CD4-positive, alpha-beta T cell treated with Interleukin-15 for 1 hour (primary cell): Measurements from ENCODE around the gene IDI2.

Experiments
- DNase-seq: peaks from one replicate; pipeline ENCODE4 v3.0.0-alpha.2; 2020

IDI2 gene

GRCh38 chr10:976316-976715 lies 49.3 kb downstream of the IDI2 start:
- no peak for DNase-seq

- no peak for DNase-seq
These were observed 50.9 kb downstream of the IDI2 start for GRCh38 chr10:974785-975074.

DNA sequence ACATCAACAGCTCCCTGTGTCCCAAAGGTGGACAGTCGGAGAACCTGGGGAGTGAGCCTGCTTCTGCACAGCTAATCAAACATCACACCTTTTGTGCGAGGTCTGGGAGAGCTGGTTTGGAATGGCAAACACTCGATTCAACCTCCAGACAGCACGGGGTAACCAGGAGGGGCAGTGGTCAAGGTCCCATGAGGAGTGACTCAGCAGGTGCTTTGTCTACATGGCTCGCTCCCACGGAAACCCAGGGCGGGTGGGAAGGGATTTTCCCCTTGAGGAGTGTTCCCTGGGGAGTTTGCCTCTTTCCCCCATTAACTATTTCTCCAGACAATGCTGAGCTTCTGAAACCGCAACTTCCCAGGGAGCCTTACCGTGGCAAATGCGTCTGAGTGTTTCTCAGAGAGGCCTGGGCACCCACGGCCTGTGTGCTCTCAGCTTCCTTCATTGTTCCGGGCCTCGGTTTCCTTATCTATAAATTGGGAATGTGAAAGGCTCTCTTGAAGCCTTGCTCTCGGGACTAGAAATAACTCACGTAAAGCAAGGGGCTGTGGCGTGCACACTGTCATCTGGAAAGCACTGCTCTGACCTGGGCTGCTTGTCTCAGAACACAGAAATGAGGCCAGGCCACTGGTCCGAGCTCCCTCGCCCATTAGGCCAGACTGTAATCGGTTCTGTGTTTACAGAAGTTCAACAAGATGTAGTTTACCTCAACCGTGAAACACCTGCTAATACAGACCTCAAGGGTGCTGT lies 51.4 kb downstream of the IDI2 start:
- DNase-seq: no peak

DNA sequence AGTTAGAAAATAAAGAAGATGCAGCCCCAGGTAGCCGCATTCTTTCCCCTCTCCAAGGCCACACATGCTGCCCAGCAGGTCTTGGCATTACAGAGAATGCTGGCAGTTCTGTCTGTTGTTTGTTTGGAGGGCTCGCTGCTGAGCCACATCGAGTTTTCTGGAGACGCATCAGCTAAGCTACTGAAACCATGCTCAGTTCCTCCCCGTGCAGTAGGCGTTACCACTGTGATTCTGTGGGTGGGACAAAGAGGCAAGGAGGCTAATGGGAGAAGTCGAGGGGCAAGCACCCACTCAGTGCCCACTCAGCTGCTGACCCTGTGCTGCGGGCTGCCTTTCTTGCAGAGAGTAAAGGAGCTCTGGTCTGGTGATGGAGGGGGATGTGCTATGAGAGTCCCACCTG lies 52.9 kb downstream of the IDI2 start:
- no peak for DNase-seq

DNA sequence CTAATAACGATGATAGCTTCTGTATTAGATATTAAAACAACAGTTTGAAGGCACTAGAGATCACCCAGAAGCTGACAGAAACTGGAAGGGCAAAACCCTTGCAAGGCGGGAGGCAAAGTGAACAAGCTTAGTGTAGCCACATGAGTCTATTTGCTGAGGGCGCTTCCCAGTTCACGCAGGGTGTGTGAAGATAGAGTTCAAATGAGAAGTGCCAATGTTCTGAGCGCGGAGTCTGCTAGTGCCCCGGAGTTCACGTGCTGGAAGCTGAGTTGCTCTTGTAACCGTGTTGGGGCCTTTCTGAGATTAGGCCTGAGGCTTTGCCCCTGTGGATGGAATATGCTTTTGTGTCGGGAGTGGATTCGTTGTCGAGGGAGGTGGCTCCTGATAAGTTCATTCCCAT lies 54.0 kb downstream of the IDI2 start:
- DNase-seq: no peak

DNA sequence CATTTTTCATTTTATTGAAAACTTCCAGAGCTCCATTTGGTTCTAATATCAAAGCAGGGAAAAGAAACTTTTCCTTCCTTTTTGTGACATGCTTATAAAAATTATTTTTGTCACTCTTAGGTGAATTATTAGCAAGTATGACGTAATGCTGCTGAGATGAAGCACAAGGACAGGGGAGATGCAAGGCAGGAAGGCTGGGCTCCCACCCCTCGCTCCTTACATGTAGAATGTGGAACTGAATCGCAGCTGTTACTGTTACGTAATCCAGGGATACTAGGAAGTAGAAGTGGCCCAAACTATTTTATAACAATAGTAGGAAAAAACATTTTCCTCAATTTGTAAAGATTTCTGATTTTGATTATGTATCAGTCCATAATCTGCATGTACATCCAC lies 54.5 kb downstream of the IDI2 start:
- DNase-seq: no peak

GRCh38 chr10:970311-971149 lies 55.1 kb downstream of the IDI2 start:
- no peak for DNase-seq

DNA sequence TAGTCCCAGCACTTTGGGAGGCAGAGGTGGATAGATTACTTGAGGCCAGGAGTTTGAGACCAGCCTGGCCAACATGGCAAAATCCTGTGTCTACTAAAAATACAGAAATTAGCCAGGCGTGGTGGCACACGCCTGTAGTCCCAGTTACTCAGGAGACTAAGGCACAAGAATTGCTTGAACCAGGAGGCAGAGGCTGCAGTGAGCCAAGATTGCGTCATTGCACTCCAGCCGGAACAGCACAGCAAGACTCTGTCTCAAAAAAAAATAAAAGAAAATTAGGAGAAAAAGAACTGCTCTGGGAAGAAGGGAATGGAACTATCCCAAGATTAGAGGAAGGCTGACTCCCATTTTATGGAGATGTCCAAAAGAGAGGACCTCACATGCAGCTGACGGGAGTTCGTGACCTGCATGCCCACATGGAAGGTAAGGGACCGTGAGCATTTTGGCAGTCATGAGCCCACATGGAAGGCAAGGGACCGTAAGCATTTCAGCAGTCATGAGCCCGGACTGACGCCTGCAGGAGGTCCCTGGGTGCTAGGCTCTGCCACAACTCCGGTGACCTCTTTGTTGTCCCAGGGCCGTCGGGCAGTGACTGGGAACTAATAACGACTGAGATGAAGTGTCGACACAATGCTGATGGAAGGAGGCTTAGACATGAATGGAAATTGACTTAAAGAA lies 56.0 kb downstream of the IDI2 start:
- DNase-seq: no peak
